AG04449 (cell line): Measurements from ENCODE around the gene PROSER2.

Experiments used
- CTCF ChIA-PET: fragments of 350-600 bp; formaldehyde crosslinking; extraction: SDS; loops from one replicate; lab custom pipeline; 2021; ENCODE audit warnings: antibody characterized with exemption; lab: Yijun Ruan, JAX
- POLR2A ChIA-PET: fragments of 400-600, 350-600 bp; formaldehyde crosslinking; extraction: SDS; loops from one replicate; lab custom pipeline; 2020; ENCODE audit warnings: antibody characterized with exemption, inconsistent platforms; lab: Yijun Ruan, JAX
- DNase-seq: peaks from one replicate; pipeline ENCODE4 v3.0.0-alpha.2; 2010; ENCODE audit warnings: low read depth, low spot score
- H3K4me3 ChIP-seq: 2 replicates; pipeline ENCODE4 v1.5.1; 2011; ENCODE audit warnings: low read depth, mild to moderate bottlenecking, control low read depth, low read length
- CTCF ChIP-seq: IDR thresholded peaks from one replicate; pipeline ENCODE4 v1.5.1; 2011; ENCODE audit warnings: mild to moderate bottlenecking, moderate library complexity, low read length, control low read depth, inconsistent platforms; ENCODE audit not compliant: insufficient read depth; ENCODE audit errors: missing control alignments

Gene PROSER2

DNA sequence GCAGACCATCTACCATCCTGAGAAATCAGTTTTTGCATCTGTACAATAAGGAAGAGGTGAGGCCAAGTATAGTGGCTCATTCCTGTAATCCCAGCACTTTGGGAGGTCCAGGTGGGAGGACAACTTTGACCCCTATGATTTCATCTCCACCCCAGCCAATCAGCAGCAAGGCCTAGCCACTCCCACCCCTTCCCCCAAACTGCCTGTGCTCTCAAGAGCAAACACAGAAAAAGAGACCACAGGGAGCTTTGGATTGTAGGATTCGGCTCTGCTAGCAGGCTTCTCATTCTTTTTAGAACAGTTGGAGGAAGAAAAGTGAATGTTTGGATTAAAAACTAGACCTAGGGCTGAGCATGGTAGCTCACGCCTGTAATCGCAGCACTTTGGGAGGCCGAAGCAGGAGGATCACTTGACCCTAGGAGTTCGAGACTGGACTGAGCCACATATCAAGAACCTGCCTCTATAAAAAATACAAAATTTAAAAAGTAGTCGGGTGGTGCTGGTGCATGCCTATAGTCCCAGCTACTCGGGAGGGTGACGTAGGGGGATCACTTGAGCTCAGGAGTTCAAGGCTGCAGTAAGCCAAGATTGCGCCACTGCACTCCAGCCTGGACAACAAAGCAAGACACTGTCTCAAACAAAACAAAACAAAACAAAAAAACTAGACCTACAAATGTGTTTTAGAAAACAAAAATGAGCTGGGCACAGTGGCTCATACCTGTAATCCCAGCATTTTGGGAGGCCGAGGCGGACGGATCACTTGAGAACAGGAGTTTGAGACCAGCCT is 25.1 kb upstream of the PROSER2 start:
- no peak for DNase-seq
- ChIA-PET CTCF (interaction anchor here (1.5 to 2.6 kb wide), 4 partner anchors 8 to 189 kb away, joined by 3 to 16 read pairs (median 7); no protein-coding TSS in a partner anchor), POLR2A (no interaction called here)
- H3K4me3 ChIP-seq = no peak overlapping the region
- TF ChIP-seq CTCF = no peak

DNA sequence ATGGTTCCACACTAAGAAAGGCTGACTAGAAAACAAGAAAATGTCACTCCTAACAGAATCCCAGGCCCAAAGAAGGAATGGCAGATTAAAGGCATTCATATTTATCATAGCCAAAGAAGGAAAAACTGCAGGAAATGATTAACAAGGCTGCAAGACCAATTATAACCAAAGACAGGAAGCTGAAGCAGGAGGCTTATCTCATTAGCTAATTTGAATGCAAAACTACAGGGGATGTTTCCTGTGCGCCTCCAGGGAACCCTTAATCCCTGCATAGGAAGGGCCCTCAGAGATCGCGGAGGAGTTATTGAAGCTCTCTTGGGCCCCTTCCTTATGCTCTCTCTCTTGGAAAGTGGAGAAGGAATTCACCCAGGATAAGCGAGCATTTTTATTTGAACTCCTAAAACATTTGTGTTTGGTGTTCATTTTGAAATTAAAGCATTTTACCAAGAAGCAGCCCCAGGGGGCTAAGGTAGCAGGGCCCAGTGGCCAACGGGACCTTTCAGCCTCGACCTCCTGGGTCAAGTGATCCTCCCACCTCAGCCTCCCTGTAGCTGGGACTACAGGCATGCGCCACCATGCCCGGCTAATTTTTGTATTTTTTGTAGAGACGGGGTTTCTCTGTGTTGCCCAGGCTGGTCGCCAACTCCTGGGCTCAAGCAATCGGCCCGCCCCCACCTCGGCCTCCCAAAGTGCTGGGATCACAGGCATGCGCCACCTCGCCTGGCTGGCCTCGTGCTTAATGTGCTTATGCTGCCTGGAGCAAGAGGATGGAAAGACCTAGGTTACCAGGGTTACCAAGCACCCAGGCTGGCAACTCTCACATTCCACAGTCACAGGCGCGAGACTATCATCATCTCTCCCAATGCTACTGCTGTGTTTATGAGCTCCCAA is 24.1 kb upstream of the PROSER2 start:
- H3K4me3 ChIP-seq = no peak overlapping the region
- CTCF ChIA-PET = interaction anchor here (1.0 to 3.9 kb wide), 6 partner anchors 9 to 188 kb away, joined by 3 to 18 read pairs (median 7); no protein-coding TSS in a partner anchor
- POLR2A ChIA-PET = no interaction called here
- TF ChIP-seq CTCF = no peak
- no peak for DNase-seq

DNA sequence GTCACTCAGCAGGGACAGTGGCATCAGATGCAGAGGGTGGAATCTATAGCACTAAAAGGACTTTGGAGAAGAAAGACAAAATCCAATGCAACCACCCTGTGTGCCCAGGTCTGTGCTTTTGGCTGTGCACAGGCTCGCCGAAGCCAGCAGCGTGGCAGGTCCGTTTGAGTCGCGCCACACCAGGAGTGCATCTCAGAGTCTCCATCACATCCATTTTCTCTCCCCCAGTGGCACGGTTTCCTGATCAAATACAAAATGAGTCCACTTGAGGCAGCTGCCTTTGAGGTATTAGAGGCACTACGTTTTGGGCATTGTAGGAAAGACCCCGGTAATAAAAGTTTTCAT is 23.4 kb upstream of the PROSER2 start:
- POLR2A ChIA-PET = no interaction called here
- no peak overlapping the region for H3K4me3 ChIP-seq
- no peak for DNase-seq
- TF ChIP-seq CTCF = no peak
- CTCF ChIA-PET = interaction anchor here (2.1 to 3.9 kb wide), 4 partner anchors 10 to 20 kb away, joined by 5 to 18 read pairs (median 12); no protein-coding TSS in a partner anchor

GRCh38 chr10:11804336-11804735 is 18.8 kb upstream of the PROSER2 start:
- DNase-seq = no peak
- ChIA-PET POLR2A (no interaction called here), CTCF (no interaction called here)
- no peak for TF ChIP-seq CTCF
- no peak overlapping the region for H3K4me3 ChIP-seq

DNA sequence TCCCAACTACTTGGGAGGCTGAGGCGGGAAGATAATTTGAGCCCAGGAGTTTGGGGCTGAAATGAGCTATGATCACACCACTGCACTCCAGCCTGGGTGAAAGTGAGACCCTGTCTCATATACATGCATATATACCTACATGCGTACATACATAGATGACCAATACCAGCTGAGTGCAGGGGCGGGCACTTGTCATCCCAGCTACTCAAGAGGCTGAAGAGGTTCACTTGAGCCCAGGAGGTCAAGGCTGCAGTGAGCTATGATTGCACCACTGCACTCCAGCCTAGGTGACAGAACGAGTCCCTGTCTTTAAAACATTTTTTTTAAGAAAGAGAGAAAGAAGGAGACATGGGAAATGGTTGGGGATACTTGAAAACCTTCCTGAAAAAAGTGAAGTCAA is 17.4 kb upstream of the PROSER2 start:
- TF ChIP-seq CTCF = no peak
- no peak overlapping the region for H3K4me3 ChIP-seq
- CTCF ChIA-PET = interaction anchor here (1.7 kb wide), 1 partner anchor 14 kb away, joined by 6 read pairs; no protein-coding TSS in a partner anchor
- DNase-seq = no peak
- POLR2A ChIA-PET = no interaction called here

DNA sequence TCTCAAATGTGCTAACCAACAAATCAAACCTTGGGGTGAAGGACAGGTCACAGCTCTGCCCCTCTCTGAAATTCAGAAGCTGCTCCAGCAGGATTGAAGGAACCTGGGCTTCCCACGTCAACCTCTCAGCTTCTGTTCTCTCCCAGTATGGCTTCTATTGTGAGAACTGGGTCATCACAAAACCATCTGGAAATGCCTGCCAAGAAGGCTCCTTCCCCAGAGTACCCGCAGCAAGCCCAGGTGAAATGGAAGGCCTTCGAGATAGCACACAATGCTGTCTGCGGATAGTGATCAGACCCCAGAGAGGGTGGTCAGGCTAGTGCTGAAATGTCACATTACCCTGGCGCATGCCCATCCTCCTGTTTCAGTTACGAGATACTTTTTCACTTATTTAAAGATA is 16.4 kb upstream of the PROSER2 start:
- TF ChIP-seq CTCF = no peak
- no peak for DNase-seq
- CTCF ChIA-PET = interaction anchor here (1.7 kb wide), 1 partner anchor 13 kb away, joined by 6 read pairs; no protein-coding TSS in a partner anchor
- POLR2A ChIA-PET = no interaction called here
- no peak overlapping the region for H3K4me3 ChIP-seq
